Ishikawa (cell line): ENCODE results near the gene LYSMD4.

Experiments used
- CEBPB ChIP-seq: IDR thresholded peaks from 2 replicates; pipeline ENCODE4 v1.6.1; 2012
- CREB1 ChIP-seq: IDR thresholded peaks from 2 replicates; pipeline ENCODE4 v1.6.1; 2012; ENCODE audit warnings: low read depth
- EGR1 ChIP-seq: IDR thresholded peaks from 2 replicates; pipeline ENCODE4 v1.6.1; 2012
- EP300 ChIP-seq: IDR thresholded peaks from 2 replicates; pipeline ENCODE4 v1.6.1; 2012; ENCODE audit warnings: borderline replicate concordance
- MAX ChIP-seq: IDR thresholded peaks from 2 replicates; pipeline ENCODE4 v1.6.1; 2012
- NFIC ChIP-seq: IDR thresholded peaks from 2 replicates; pipeline ENCODE4 v1.6.1; 2012
- RAD21 ChIP-seq: IDR thresholded peaks from 2 replicates; pipeline ENCODE4 v1.6.1; 2012; ENCODE audit warnings: low read depth
- TAF1 ChIP-seq: IDR thresholded peaks from 2 replicates; pipeline ENCODE4 v1.6.1; 2012; ENCODE audit warnings: low read depth, mild to moderate bottlenecking
- TCF12 ChIP-seq: IDR thresholded peaks from 2 replicates; pipeline ENCODE4 v1.6.1; 2012; ENCODE audit warnings: low read depth
- YY1 ChIP-seq: IDR thresholded peaks from 2 replicates; pipeline ENCODE4 v1.6.1; 2012; ENCODE audit warnings: low read depth
- ZBTB7A ChIP-seq: IDR thresholded peaks from 2 replicates; pipeline ENCODE4 v1.6.1; 2012; ENCODE audit warnings: low read depth
- TF ChIP-seq, protein P1 (sequence below): IDR thresholded peaks from 2 replicates; pipeline ENCODE4 v1.6.1; 2012
- TF ChIP-seq, protein P2 (sequence below): IDR thresholded peaks from 2 replicates; pipeline ENCODE4 v1.6.1; 2012; ENCODE audit warnings: low read depth, mild to moderate bottlenecking

DNA sequence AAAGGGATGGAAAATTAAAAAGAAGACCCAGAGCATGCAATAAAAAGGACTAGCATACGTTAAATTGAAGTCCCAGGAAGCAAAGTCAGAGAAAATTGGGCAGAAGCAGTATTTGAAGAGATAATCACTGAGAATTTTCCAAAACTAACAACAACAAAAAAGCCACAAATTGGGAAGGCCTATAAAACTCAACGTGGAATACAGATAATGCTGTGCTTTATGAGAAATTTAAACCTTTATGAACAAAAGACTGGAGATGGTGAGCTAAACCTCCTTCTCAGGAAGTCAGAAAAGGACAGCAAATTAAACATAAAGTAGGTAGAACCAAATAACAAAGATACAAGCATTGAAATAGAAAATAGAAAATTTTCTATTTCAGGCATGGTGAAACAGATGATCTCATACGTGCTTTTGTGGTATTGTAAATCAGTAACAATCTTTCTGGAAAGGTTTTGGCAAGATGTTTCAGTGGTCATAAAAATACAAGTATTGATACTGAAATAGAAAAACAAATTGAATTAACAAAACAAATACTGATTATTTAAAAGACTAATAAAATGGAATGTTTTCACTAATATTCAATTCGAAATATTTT is 55.6 kb downstream of the LYSMD4 start:
- TF ChIP-seq EP300, result no peak
- TF ChIP-seq CEBPB, result no peak
- no peak for TF ChIP-seq YY1
- TF ChIP-seq, protein P1, sequence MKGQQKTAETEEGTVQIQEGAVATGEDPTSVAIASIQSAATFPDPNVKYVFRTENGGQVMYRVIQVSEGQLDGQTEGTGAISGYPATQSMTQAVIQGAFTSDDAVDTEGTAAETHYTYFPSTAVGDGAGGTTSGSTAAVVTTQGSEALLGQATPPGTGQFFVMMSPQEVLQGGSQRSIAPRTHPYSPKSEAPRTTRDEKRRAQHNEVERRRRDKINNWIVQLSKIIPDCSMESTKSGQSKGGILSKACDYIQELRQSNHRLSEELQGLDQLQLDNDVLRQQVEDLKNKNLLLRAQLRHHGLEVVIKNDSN, result no peak
- TF ChIP-seq, protein P2, sequence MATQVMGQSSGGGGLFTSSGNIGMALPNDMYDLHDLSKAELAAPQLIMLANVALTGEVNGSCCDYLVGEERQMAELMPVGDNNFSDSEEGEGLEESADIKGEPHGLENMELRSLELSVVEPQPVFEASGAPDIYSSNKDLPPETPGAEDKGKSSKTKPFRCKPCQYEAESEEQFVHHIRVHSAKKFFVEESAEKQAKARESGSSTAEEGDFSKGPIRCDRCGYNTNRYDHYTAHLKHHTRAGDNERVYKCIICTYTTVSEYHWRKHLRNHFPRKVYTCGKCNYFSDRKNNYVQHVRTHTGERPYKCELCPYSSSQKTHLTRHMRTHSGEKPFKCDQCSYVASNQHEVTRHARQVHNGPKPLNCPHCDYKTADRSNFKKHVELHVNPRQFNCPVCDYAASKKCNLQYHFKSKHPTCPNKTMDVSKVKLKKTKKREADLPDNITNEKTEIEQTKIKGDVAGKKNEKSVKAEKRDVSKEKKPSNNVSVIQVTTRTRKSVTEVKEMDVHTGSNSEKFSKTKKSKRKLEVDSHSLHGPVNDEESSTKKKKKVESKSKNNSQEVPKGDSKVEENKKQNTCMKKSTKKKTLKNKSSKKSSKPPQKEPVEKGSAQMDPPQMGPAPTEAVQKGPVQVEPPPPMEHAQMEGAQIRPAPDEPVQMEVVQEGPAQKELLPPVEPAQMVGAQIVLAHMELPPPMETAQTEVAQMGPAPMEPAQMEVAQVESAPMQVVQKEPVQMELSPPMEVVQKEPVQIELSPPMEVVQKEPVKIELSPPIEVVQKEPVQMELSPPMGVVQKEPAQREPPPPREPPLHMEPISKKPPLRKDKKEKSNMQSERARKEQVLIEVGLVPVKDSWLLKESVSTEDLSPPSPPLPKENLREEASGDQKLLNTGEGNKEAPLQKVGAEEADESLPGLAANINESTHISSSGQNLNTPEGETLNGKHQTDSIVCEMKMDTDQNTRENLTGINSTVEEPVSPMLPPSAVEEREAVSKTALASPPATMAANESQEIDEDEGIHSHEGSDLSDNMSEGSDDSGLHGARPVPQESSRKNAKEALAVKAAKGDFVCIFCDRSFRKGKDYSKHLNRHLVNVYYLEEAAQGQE, result no peak
- no peak for TF ChIP-seq CREB1
- TF ChIP-seq RAD21, result no peak
- TF ChIP-seq TAF1, result no peak
- no peak for TF ChIP-seq MAX
- no peak for TF ChIP-seq EGR1
- no peak for TF ChIP-seq NFIC
- TF ChIP-seq TCF12, result no peak
- no peak for TF ChIP-seq ZBTB7A
